Measurements from ENCODE around the gene FHOD1. TPM values are rescaled to one million over a fixed set of nuclear protein-coding genes. Genes with fewer than 3 reads are reported as not detected.

Gene FHOD1
- total and polyA plus RNA-seq, 2 donors (not counting 1 experiment from before 2014, with no cell fraction given): 46.3 to 46.9 TPM

DNA sequence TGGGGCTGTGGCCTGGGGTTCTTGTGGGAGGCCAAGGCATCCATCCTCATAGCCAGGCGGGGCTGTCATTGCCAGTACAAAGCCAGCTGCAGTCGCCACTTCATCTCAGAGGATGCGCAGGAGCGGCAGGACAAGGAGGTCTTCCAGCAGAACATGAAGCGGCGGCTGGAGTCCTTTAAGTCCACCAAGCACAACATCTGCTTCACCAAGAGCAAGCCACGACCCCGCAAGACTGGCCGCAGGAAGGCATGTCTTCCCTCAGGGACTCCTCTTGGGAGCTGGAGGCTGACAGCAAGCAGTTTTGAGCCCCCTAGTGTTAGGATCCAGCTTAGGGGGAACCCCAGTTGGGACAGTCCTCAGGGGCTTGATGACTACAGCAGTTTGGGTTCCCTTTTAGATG, 17.0 kb upstream of the FHOD1 start:
- CTCF ChIA-PET: interaction anchor here (0.6 kb wide), 1 partner anchor 67 kb away, joined by 3 read pairs; no protein-coding TSS in a partner anchor
- intact Hi-C loops (cut with micrococcal nuclease): no loop called here
- ATAC-seq (ENCODE audit: low read depth) (peak; percentile 14), DNase-seq (no peak)
- H3K36me3 ChIP-seq (replicated peaks in 1 of 2; ENCODE audit: control extremely low read depth in 1 of 2, control insufficient read depth in 1 of 2, extremely low read depth in 1 of 2, insufficient read depth in 2 of 2, low read length in 1 of 2): no peaks in the 10 kb centered on the region
- Mint-ChIP-seq H3K4me3 (no peak overlapping the region), H3K9me3 (ENCODE audit: insufficient read depth) (no peaks in the 10 kb centered on the region), H3K27ac (no peak overlapping the region), H3K4me1 (no peaks in the 10 kb centered on the region), H3K27me3 (peaks cover 15% of the 10 kb centered on the region)
- no peak overlapping the region for H2AFZ ChIP-seq (ENCODE audit: insufficient read depth, low read depth, low read length, poor library complexity, severe bottlenecking)
- WGBS (ENCODE audit: insufficient coverage): 93% methylated on average over 7 of the region's 9 CpGs
- POLR2A ChIA-PET: no interaction called here
- H3K9ac ChIP-seq (ENCODE audit: low read length): no peak overlapping the region
- H3K4me3 ChIP-seq (ENCODE audit: control extremely low read depth in 1 of 5, extremely low read depth in 1 of 5, insufficient read depth in 1 of 5, low read depth in 2 of 5, low read length in 4 of 5): no peak overlapping the region
- no peak overlapping the region for H3K4me2 ChIP-seq (replicated peaks; ENCODE audit: low read depth, low read length, poor library complexity, severe bottlenecking)
- H3K79me2 ChIP-seq (ENCODE audit: control insufficient read depth, insufficient read depth, low read length): no peaks in the 10 kb centered on the region
- no peaks in the 10 kb centered on the region for H3K4me1 ChIP-seq (ENCODE audit: control insufficient read depth in 2 of 2, insufficient read depth in 2 of 2, low read length in 2 of 2)
- no peaks in the 10 kb centered on the region for H4K20me1 ChIP-seq (ENCODE audit: control insufficient read depth, insufficient read depth, low read length, poor library complexity, severe bottlenecking)
- no peak for TF ChIP-seq EZH2 (IDR thresholded peaks at IDR 0.05; ENCODE audit: borderline replicate concordance, insufficient read depth, low read depth, low read length, poor library complexity, severe bottlenecking)
- TF ChIP-seq, protein P1, sequence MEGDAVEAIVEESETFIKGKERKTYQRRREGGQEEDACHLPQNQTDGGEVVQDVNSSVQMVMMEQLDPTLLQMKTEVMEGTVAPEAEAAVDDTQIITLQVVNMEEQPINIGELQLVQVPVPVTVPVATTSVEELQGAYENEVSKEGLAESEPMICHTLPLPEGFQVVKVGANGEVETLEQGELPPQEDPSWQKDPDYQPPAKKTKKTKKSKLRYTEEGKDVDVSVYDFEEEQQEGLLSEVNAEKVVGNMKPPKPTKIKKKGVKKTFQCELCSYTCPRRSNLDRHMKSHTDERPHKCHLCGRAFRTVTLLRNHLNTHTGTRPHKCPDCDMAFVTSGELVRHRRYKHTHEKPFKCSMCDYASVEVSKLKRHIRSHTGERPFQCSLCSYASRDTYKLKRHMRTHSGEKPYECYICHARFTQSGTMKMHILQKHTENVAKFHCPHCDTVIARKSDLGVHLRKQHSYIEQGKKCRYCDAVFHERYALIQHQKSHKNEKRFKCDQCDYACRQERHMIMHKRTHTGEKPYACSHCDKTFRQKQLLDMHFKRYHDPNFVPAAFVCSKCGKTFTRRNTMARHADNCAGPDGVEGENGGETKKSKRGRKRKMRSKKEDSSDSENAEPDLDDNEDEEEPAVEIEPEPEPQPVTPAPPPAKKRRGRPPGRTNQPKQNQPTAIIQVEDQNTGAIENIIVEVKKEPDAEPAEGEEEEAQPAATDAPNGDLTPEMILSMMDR (IDR thresholded peaks at IDR 0.05): no peak
- H3K9me3 ChIP-seq (ENCODE audit: control extremely low read depth in 1 of 3, control insufficient read depth in 2 of 3, insufficient read depth in 1 of 3, low read length in 2 of 3): no peaks in the 10 kb centered on the region
- no peak overlapping the region for H3K27ac ChIP-seq (ENCODE audit: low read length in 2 of 2)
- no peaks in the 10 kb centered on the region for H3K27me3 ChIP-seq (replicated peaks in 1 of 4; ENCODE audit: control extremely low read depth in 1 of 4, control insufficient read depth in 3 of 4, insufficient read depth in 4 of 4, low read length in 3 of 4)

DNA sequence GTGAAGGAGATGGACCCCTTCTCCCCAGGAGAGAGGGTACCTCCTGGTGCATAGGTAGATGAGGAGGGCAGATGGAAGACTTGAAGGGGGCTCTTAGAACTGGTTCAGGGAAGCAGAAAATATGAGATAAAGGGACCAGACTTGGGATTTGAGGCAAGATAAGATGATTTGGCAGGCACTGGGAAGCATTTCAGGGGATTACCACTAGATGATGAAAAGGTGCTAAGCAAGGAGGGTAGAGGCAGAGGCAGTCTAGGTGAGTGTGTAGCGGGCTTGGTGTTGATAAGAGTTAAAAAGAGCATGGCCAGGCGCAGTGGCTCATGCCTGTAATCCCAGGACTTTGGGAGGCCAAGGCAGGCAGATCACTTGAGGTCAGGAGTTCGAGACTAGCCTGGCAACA, 15.9 kb upstream of the FHOD1 start:
- Mint-ChIP-seq H3K27me3 (peaks cover 15% of the 10 kb centered on the region), H3K9me3 (ENCODE audit: insufficient read depth) (no peaks in the 10 kb centered on the region), H3K27ac (no peak overlapping the region), H3K4me1 (no peaks in the 10 kb centered on the region), H3K4me3 (no peak overlapping the region)
- DNase-seq (no peak), ATAC-seq (ENCODE audit: low read depth) (no peak)
- TF ChIP-seq, protein P1 (IDR thresholded peaks at IDR 0.05): no peak
- TF ChIP-seq EZH2 (IDR thresholded peaks at IDR 0.05; ENCODE audit: borderline replicate concordance, insufficient read depth, low read depth, low read length, poor library complexity, severe bottlenecking): no peak
- H2AFZ ChIP-seq (ENCODE audit: insufficient read depth, low read depth, low read length, poor library complexity, severe bottlenecking): no peak overlapping the region
- no peaks in the 10 kb centered on the region for H4K20me1 ChIP-seq (ENCODE audit: control insufficient read depth, insufficient read depth, low read length, poor library complexity, severe bottlenecking)
- no peak overlapping the region for H3K9ac ChIP-seq (ENCODE audit: low read length)
- no peak overlapping the region for H3K4me2 ChIP-seq (replicated peaks; ENCODE audit: low read depth, low read length, poor library complexity, severe bottlenecking)
- no peaks in the 10 kb centered on the region for H3K36me3 ChIP-seq (replicated peaks in 1 of 2; ENCODE audit: control extremely low read depth in 1 of 2, control insufficient read depth in 1 of 2, extremely low read depth in 1 of 2, insufficient read depth in 2 of 2, low read length in 1 of 2)
- no peaks in the 10 kb centered on the region for H3K79me2 ChIP-seq (ENCODE audit: control insufficient read depth, insufficient read depth, low read length)
- H3K9me3 ChIP-seq (ENCODE audit: control extremely low read depth in 1 of 3, control insufficient read depth in 2 of 3, insufficient read depth in 1 of 3, low read length in 2 of 3): no peaks in the 10 kb centered on the region
- ChIA-PET CTCF (no interaction called here), POLR2A (no interaction called here)
- no peak overlapping the region for H3K4me3 ChIP-seq (ENCODE audit: control extremely low read depth in 1 of 5, extremely low read depth in 1 of 5, insufficient read depth in 1 of 5, low read depth in 2 of 5, low read length in 4 of 5)
- H3K4me1 ChIP-seq (ENCODE audit: control insufficient read depth in 2 of 2, insufficient read depth in 2 of 2, low read length in 2 of 2): no peaks in the 10 kb centered on the region
- no peaks in the 10 kb centered on the region for H3K27me3 ChIP-seq (replicated peaks in 1 of 4; ENCODE audit: control extremely low read depth in 1 of 4, control insufficient read depth in 3 of 4, insufficient read depth in 4 of 4, low read length in 3 of 4)
- no peak overlapping the region for H3K27ac ChIP-seq (ENCODE audit: low read length in 2 of 2)
- 89% methylated on average over 3 of the region's 3 CpGs for WGBS (ENCODE audit: insufficient coverage)
- intact Hi-C loops (cut with micrococcal nuclease): no loop called here

Measured in B cell (primary cell).